ENCODE results near the gene DPP10.

The DPP10 gene

GRCh38 chr2:114488841-114489530 is 46.5 kb downstream of the DPP10 start:
- Histone ChIP-seq H3K79me2 (ENCODE audit: control insufficient read depth, insufficient read depth, low read length) (no peaks in the 10 kb centered on the region), H4K5ac (ENCODE audit: low read length) (no peak overlapping the region), H3K27ac (ENCODE audit: low read depth, low read length) (no peak overlapping the region), H2BK15ac (replicated peaks; ENCODE audit: low read depth) (no peak overlapping the region), H3K36me3 (ENCODE audit: control insufficient read depth, insufficient read depth, low read length) (no peaks in the 10 kb centered on the region), H2BK5ac (ENCODE audit: low read length) (no peak overlapping the region), H3K9ac (ENCODE audit: low read length) (no peak overlapping the region), H3K4me3 (ENCODE audit: low read length) (no peak overlapping the region), H3K79me1 (ENCODE audit: low read length) (no peaks in the 10 kb centered on the region), H2BK120ac (ENCODE audit: low read depth, low read length) (no peak overlapping the region), H3K23ac (ENCODE audit: low read length) (no peak overlapping the region), H3K18ac (ENCODE audit: low read length) (no peak overlapping the region), H3K4ac (ENCODE audit: low read depth, low read length) (no peak overlapping the region), H3K4me2 (ENCODE audit: low read length) (no peak overlapping the region), H3K4me1 (ENCODE audit: control insufficient read depth, low read depth, low read length) (no peaks in the 10 kb centered on the region), H4K8ac (ENCODE audit: low read depth, low read length) (no peak overlapping the region), H2AK5ac (ENCODE audit: low read length) (no peak overlapping the region), H3K56ac (ENCODE audit: low read length) (no peak overlapping the region), H3K27me3 (ENCODE audit: insufficient read depth, low read length, poor library complexity) (no peaks in the 10 kb centered on the region)
- no peak for DNase-seq
- no CpG with 5 or more reads among the region's 3 CpGs for WGBS (ENCODE audit: extremely low coverage, insufficient coverage, low lambda C conversion rate)

GRCh38 chr2:114495046-114495445 is 52.6 kb downstream of the DPP10 start:
- Histone ChIP-seq H2BK5ac (ENCODE audit: low read length) (no peak overlapping the region), H3K18ac (ENCODE audit: low read length) (no peak overlapping the region), H3K4me3 (ENCODE audit: low read length) (no peak overlapping the region), H3K4ac (ENCODE audit: low read depth, low read length) (no peak overlapping the region), H3K36me3 (ENCODE audit: control insufficient read depth, insufficient read depth, low read length) (no peaks in the 10 kb centered on the region), H4K5ac (ENCODE audit: low read length) (no peak overlapping the region), H2AK5ac (ENCODE audit: low read length) (no peak overlapping the region), H3K4me2 (ENCODE audit: low read length) (no peak overlapping the region), H2BK15ac (replicated peaks; ENCODE audit: low read depth) (no peak overlapping the region), H3K27me3 (ENCODE audit: insufficient read depth, low read length, poor library complexity) (no peaks in the 10 kb centered on the region), H3K4me1 (ENCODE audit: control insufficient read depth, low read depth, low read length) (no peaks in the 10 kb centered on the region), H3K56ac (ENCODE audit: low read length) (no peak overlapping the region), H4K8ac (ENCODE audit: low read depth, low read length) (no peak overlapping the region), H3K27ac (ENCODE audit: low read depth, low read length) (no peak overlapping the region), H3K23ac (ENCODE audit: low read length) (no peak overlapping the region), H3K9ac (ENCODE audit: low read length) (no peak overlapping the region), H3K79me2 (ENCODE audit: control insufficient read depth, insufficient read depth, low read length) (no peaks in the 10 kb centered on the region), H3K79me1 (ENCODE audit: low read length) (no peaks in the 10 kb centered on the region), H2BK120ac (ENCODE audit: low read depth, low read length) (no peak overlapping the region)
- WGBS (ENCODE audit: extremely low coverage, insufficient coverage, low lambda C conversion rate): 100% methylated on average over 1 of the region's 1 CpG
- no peak for DNase-seq

- DNase-seq: no peak
- H2AK5ac ChIP-seq (ENCODE audit: low read length): no peak overlapping the region
- no CpG with 5 or more reads among the region's 12 CpGs for WGBS (ENCODE audit: extremely low coverage, insufficient coverage, low lambda C conversion rate)
- H3K79me2 ChIP-seq (ENCODE audit: control insufficient read depth, insufficient read depth, low read length): no peaks in the 10 kb centered on the region
- H3K4me3 ChIP-seq (ENCODE audit: low read length): no peak overlapping the region
- no peaks in the 10 kb centered on the region for H3K36me3 ChIP-seq (ENCODE audit: control insufficient read depth, insufficient read depth, low read length)
- H2BK15ac ChIP-seq (replicated peaks; ENCODE audit: low read depth): no peak overlapping the region
- no peak overlapping the region for H3K56ac ChIP-seq (ENCODE audit: low read length)
- H2BK5ac ChIP-seq (ENCODE audit: low read length): no peak overlapping the region
- H2BK120ac ChIP-seq (ENCODE audit: low read depth, low read length): no peak overlapping the region
- H3K79me1 ChIP-seq (ENCODE audit: low read length): no peaks in the 10 kb centered on the region
- H3K27me3 ChIP-seq (ENCODE audit: insufficient read depth, low read length, poor library complexity): no peaks in the 10 kb centered on the region
- H3K27ac ChIP-seq (ENCODE audit: low read depth, low read length): no peak overlapping the region
- no peak overlapping the region for H3K18ac ChIP-seq (ENCODE audit: low read length)
- H3K4ac ChIP-seq (ENCODE audit: low read depth, low read length): no peak overlapping the region
- H4K8ac ChIP-seq (ENCODE audit: low read depth, low read length): no peak overlapping the region
- no peak overlapping the region for H3K4me2 ChIP-seq (ENCODE audit: low read length)
- H3K23ac ChIP-seq (ENCODE audit: low read length): no peak overlapping the region
- H3K4me1 ChIP-seq (ENCODE audit: control insufficient read depth, low read depth, low read length): no peaks in the 10 kb centered on the region
- no peak overlapping the region for H4K5ac ChIP-seq (ENCODE audit: low read length)
- H3K9ac ChIP-seq (ENCODE audit: low read length): no peak overlapping the region
These were observed 54.5 kb downstream of the DPP10 start for GRCh38 chr2:114496959-114497358.

GRCh38 chr2:114499101-114499500 is 56.7 kb downstream of the DPP10 start:
- H2AK5ac ChIP-seq (ENCODE audit: low read length): no peak overlapping the region
- H3K4me2 ChIP-seq (ENCODE audit: low read length): no peak overlapping the region
- H3K56ac ChIP-seq (ENCODE audit: low read length): no peak overlapping the region
- H3K4me1 ChIP-seq (ENCODE audit: control insufficient read depth, low read depth, low read length): no peaks in the 10 kb centered on the region
- H4K8ac ChIP-seq (ENCODE audit: low read depth, low read length): no peak overlapping the region
- no peaks in the 10 kb centered on the region for H3K27me3 ChIP-seq (ENCODE audit: insufficient read depth, low read length, poor library complexity)
- H3K79me2 ChIP-seq (ENCODE audit: control insufficient read depth, insufficient read depth, low read length): no peaks in the 10 kb centered on the region
- H2BK120ac ChIP-seq (ENCODE audit: low read depth, low read length): no peak overlapping the region
- no peak overlapping the region for H3K4ac ChIP-seq (ENCODE audit: low read depth, low read length)
- no peak overlapping the region for H2BK15ac ChIP-seq (replicated peaks; ENCODE audit: low read depth)
- no peaks in the 10 kb centered on the region for H3K79me1 ChIP-seq (ENCODE audit: low read length)
- no peak overlapping the region for H3K23ac ChIP-seq (ENCODE audit: low read length)
- no peak overlapping the region for H3K27ac ChIP-seq (ENCODE audit: low read depth, low read length)
- DNase-seq: no peak
- no peak overlapping the region for H4K5ac ChIP-seq (ENCODE audit: low read length)
- no peaks in the 10 kb centered on the region for H3K36me3 ChIP-seq (ENCODE audit: control insufficient read depth, insufficient read depth, low read length)
- no peak overlapping the region for H3K18ac ChIP-seq (ENCODE audit: low read length)
- H3K4me3 ChIP-seq (ENCODE audit: low read length): no peak overlapping the region
- H3K9ac ChIP-seq (ENCODE audit: low read length): no peak overlapping the region
- H2BK5ac ChIP-seq (ENCODE audit: low read length): no peak overlapping the region
- no CpG with 5 or more reads among the region's 4 CpGs for WGBS (ENCODE audit: extremely low coverage, insufficient coverage, low lambda C conversion rate)

- Histone ChIP-seq H3K27me3 (ENCODE audit: insufficient read depth, low read length, poor library complexity) (no peaks in the 10 kb centered on the region), H4K8ac (ENCODE audit: low read depth, low read length) (no peak overlapping the region), H4K5ac (ENCODE audit: low read length) (no peak overlapping the region), H3K27ac (ENCODE audit: low read depth, low read length) (no peak overlapping the region), H2BK15ac (replicated peaks; ENCODE audit: low read depth) (no peak overlapping the region), H3K56ac (ENCODE audit: low read length) (no peak overlapping the region), H3K36me3 (ENCODE audit: control insufficient read depth, insufficient read depth, low read length) (no peaks in the 10 kb centered on the region), H3K4ac (ENCODE audit: low read depth, low read length) (no peak overlapping the region), H3K18ac (ENCODE audit: low read length) (no peak overlapping the region), H2AK5ac (ENCODE audit: low read length) (no peak overlapping the region), H2BK120ac (ENCODE audit: low read depth, low read length) (no peak overlapping the region), H3K79me1 (ENCODE audit: low read length) (no peaks in the 10 kb centered on the region), H2BK5ac (ENCODE audit: low read length) (no peak overlapping the region), H3K79me2 (ENCODE audit: control insufficient read depth, insufficient read depth, low read length) (no peaks in the 10 kb centered on the region), H3K4me2 (ENCODE audit: low read length) (no peak overlapping the region), H3K23ac (ENCODE audit: low read length) (no peak overlapping the region), H3K4me1 (ENCODE audit: control insufficient read depth, low read depth, low read length) (no peaks in the 10 kb centered on the region), H3K4me3 (ENCODE audit: low read length) (no peak overlapping the region), H3K9ac (ENCODE audit: low read length) (no peak overlapping the region)
- no peak for DNase-seq
These were observed 65.3 kb downstream of the DPP10 start for GRCh38 chr2:114507744-114508143.

- Histone ChIP-seq H3K79me2 (ENCODE audit: control insufficient read depth, insufficient read depth, low read length) (no peaks in the 10 kb centered on the region), H3K18ac (ENCODE audit: low read length) (no peak overlapping the region), H3K4me2 (ENCODE audit: low read length) (no peak overlapping the region), H3K4me3 (ENCODE audit: low read length) (no peak overlapping the region), H4K5ac (ENCODE audit: low read length) (no peak overlapping the region), H2BK5ac (ENCODE audit: low read length) (no peak overlapping the region), H3K4ac (ENCODE audit: low read depth, low read length) (no peak overlapping the region), H3K27ac (ENCODE audit: low read depth, low read length) (no peak overlapping the region), H3K56ac (ENCODE audit: low read length) (no peak overlapping the region), H3K36me3 (ENCODE audit: control insufficient read depth, insufficient read depth, low read length) (no peaks in the 10 kb centered on the region), H2AK5ac (ENCODE audit: low read length) (no peak overlapping the region), H3K23ac (ENCODE audit: low read length) (no peak overlapping the region), H3K79me1 (ENCODE audit: low read length) (no peaks in the 10 kb centered on the region), H3K27me3 (ENCODE audit: insufficient read depth, low read length, poor library complexity) (no peaks in the 10 kb centered on the region), H3K4me1 (ENCODE audit: control insufficient read depth, low read depth, low read length) (no peaks in the 10 kb centered on the region), H3K9ac (ENCODE audit: low read length) (no peak overlapping the region), H2BK120ac (ENCODE audit: low read depth, low read length) (no peak overlapping the region), H2BK15ac (replicated peaks; ENCODE audit: low read depth) (no peak overlapping the region), H4K8ac (ENCODE audit: low read depth, low read length) (no peak overlapping the region)
- no CpG with 5 or more reads among the region's 3 CpGs for WGBS (ENCODE audit: extremely low coverage, insufficient coverage, low lambda C conversion rate)
- DNase-seq: no peak
These were observed 73.4 kb downstream of the DPP10 start for GRCh38 chr2:114515882-114516281.

Data from mesendoderm (in vitro differentiated cells).